Skeletal muscle cell (primary cell): ENCODE data around the gene AK8.

Experiments
- DNase-seq: peaks from one replicate; pipeline ENCODE4 v3.0.0-alpha.2; 2010; ENCODE audit warnings: low read depth
- H3K4me3 ChIP-seq: 2 replicates; pipeline ENCODE4 v1.5.1; 2011; ENCODE audit warnings: low read depth, mild to moderate bottlenecking, control low read depth, low read length, moderate library complexity

AK8 gene

GRCh38 chr9:132864277-132864676 is 13.8 kb downstream of the AK8 start:
- no peak overlapping the region for H3K4me3 ChIP-seq

GRCh38 chr9:132863096-132863495 is 15.0 kb downstream of the AK8 start:
- H3K4me3 ChIP-seq: no peak overlapping the region
- DNase-seq: no peak

More at GRCh38 chr9:132864277-132864676, 13.8 kb downstream of the AK8 start:
- DNase-seq: no peak

- no peak for DNase-seq
- H3K4me3 ChIP-seq: no peak overlapping the region
Measured at GRCh38 chr9:132862533-132862932, 15.6 kb downstream of the AK8 start.

DNA sequence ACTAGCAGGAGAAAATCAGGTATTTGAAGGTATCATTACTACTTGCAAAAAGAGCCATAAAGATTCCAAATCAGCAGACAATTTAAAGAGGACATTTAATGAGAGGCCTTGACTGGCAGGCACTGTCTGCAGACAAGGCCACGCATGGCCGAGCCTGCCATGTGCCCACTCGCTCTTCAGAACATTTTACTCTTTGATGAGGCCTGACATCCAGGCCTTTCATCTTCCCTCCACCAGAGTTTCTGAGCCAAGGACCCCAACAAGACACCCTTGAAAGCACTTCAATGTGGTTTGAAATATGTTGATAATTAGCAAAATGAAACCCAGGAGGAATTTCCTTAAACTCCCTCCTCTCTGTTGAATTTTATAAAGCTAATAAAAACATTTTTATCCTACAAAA is 16.4 kb downstream of the AK8 start:
- no peak overlapping the region for H3K4me3 ChIP-seq

DNA sequence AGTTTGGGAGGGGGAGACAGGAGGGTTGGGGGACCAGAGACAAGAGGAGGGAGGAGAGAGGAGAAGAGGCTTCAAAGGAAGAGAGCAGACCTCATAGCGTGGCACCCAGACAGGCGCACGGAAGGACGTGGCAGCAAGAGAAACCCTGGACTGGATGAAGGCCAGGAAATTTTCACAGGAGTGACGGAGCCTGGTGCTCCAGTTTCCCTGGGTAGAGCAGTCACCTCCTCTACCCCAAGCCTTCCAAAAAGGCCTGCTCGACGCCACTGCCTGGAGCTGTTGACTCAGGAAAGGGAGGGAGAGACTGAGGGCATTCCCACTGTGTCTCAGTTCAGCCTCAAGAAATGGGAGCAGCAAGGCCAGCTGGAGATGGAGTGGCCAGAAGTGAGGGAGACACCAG is 19.3 kb downstream of the AK8 start:
- DNase-seq: no peak

More for the DNA sequence above, 16.4 kb downstream of the AK8 start:
- no peak for DNase-seq

DNA sequence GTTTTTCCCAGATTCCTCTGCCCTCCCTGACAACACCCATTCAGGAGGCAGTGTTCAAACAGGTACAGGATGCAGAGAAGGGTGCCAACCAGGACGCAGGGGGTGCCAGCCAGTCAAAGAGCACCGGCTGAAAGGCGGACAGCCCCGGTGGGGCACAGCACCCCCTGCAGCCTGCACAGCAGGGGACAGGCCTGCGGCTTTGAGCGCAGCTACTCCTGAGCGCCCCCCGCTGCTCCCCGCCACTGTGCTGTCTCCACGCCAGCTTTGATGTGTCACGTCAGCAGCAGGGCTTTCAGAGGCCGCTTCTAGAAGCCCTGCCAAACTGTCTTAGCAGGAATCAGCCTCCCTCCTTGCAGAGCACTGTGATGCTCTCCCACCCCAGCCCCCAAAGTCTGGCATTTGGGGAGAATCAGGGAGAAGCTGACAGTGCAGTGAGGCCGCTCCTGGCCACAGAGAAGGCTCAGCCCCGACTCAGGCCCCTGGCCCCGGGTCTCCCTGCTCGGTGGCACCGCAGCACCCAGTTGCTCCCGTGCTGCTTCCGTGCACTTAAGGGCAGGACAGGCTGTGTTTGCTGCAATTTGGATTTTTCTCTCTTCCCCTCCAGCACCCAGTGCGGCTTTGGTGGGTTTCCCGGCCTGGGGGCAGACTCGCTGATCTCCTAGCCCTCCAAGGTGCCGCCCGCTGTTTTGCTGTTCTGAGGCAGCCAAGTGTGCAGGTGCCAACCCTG is 20.3 kb downstream of the AK8 start:
- H3K4me3 ChIP-seq: no peak overlapping the region
- DNase-seq: no peak

More for the DNA sequence above, 19.3 kb downstream of the AK8 start:
- H3K4me3 ChIP-seq: no peak overlapping the region

DNA sequence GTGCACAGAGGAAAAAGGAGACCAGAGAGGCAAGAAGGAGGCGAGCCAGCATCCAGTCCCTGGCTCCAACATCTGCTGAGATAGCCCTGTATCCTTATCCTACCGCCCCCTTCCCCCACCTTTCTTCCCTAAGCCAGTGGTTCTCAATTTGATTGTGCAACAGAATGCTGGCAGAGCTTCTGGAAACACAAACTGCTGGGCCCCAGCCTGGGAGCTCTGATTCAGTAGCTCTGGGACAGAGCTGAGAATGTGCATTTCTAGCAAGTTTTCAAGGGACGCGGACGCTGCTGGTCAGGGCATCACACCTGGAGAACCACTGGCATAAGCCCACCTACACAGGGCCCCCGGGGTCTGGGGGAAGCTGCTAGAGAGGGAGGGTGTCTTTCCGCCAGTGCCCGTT is 21.1 kb downstream of the AK8 start:
- H3K4me3 ChIP-seq: no peak overlapping the region
- peak; percentile 46 for DNase-seq

DNA sequence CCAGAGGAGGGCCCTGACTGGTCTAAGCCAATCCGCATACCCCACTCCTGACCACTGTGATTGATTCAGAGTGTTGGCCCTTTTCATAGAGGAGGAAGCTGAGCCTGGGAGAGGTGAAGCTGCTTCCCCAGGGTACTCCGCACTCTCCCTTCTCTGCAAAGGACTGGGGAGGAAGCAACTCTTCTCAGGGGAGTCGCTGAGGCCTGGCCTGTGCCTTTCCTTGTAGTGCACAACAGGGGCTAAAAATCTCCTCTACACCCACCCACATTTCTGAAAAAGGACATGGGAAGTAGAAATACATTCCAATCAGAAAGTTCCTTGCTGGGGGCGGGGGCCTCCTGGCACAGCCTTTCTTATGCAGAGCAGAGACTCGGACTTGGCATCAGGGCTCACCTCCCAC is 22.2 kb downstream of the AK8 start:
- H3K4me3 ChIP-seq: no peak overlapping the region
- DNase-seq: no peak

DNA sequence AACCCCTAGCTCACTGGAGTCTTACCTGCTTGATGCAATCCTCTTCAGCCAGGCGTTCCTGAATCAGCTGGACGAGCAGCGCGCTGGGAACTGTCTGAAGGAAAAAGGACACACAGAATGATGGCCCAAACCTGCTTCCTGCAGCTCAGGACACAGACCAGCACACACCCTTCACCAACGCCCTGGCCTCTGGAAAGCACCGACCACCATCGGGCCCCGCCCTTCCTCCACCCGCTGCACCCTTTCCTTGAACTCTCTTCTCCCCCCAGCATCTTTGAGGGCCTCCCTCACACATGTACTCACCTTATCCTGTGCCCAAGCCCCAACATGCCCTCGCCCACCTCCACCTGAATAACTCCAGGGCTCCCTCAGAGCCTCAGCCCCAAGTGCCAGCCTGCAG is 23.3 kb downstream of the AK8 start:
- H3K4me3 ChIP-seq: no peak overlapping the region
- DNase-seq: no peak

DNA sequence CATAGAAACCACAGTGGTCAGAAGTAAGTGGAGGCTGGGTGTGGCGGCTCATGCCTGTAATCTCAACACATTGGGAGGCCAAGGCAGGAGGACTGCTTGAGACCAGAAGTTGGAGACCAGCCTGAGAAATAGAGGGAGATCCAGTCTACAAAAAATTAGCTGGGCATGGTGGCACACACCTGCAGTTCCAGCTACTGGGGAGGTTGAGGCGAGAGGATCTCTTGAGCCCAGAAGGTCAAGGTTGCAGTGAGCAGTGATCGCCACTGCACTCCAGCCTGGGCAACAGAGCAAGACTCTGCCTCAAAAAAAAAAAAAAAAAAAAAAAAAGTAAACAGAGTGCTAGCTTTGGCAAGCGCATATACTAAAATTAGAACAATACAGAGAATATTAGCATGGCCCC is 24.6 kb downstream of the AK8 start:
- no peak overlapping the region for H3K4me3 ChIP-seq
- DNase-seq: no peak

DNA sequence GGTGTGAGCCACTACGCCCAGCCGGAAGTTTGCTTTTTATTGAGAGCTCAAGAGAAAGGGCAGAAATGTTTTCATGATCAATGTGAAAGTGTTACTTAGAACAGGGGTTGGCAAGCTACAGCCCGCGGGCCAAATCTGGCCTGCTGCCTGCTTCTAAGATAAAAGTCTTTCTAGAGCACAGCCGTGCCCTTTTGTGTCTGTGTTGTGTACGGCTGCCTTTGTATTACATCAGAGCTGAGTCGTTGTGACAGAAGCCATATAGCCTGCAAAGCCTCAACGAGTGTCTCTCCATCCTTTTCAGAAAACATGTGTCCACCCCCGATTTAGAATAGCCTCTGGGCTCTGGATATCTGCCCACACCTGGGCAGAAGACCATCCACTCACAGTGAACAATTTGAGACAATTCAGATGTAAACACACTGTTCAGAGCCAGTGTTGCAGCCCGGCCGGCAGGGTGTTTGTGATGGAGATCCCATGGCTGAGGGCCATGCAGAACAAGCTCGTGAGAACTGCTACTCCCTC is 28.8 kb downstream of the AK8 start:
- H3K4me3 ChIP-seq: no peak overlapping the region

GRCh38 chr9:132846918-132847515 is 31.1 kb downstream of the AK8 start:
- DNase-seq: no peak
- H3K4me3 ChIP-seq: no peak overlapping the region

More for the DNA sequence above, 28.8 kb downstream of the AK8 start:
- no peak for DNase-seq

GRCh38 chr9:132846109-132846917 is 31.8 kb downstream of the AK8 start:
- DNase-seq: no peak
- H3K4me3 ChIP-seq: no peak overlapping the region

- H3K4me3 ChIP-seq: no peak overlapping the region
- DNase-seq: no peak
Measured at GRCh38 chr9:132842124-132843044, 35.7 kb downstream of the AK8 start.

DNA sequence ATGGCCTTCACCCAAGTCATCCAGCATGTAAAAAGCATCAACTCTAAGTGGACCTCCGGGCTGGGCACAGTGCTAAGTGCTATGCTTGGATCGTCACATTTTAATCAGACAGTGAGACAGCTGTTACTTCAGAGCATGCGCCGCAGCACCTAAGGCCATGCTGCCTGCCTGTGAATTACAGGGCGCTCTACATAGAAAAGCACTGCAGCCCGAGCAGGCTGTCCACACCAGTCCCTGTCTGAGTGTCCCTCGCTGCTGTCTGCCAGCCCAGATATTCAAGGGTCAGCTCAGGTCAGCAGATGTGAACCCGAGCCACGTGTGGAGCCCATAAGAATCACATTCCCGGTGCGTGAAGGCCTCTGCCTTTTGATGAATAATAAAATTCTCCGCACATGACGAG is 37.1 kb downstream of the AK8 start:
- DNase-seq: no peak
- no peak overlapping the region for H3K4me3 ChIP-seq

DNA sequence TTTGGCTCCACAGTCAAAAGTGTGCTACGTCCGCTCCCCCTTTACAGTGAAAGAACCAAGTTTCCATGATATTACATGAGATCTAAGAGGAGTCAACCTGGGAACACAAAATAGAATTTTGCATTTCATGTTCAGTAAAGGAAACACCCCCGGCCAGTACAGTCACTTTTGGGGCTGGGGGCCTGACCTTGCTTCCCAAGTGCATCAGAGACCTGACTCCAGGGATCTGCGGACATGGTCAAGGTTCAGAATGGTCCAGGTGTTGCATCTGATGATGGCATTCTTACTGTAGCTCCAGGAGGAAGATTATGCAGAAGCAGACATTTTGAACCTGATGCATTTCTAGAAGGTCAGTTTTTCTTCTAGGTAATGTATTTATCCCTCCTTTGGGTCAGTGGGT is 39.8 kb downstream of the AK8 start:
- no peak overlapping the region for H3K4me3 ChIP-seq
- no peak for DNase-seq

DNA sequence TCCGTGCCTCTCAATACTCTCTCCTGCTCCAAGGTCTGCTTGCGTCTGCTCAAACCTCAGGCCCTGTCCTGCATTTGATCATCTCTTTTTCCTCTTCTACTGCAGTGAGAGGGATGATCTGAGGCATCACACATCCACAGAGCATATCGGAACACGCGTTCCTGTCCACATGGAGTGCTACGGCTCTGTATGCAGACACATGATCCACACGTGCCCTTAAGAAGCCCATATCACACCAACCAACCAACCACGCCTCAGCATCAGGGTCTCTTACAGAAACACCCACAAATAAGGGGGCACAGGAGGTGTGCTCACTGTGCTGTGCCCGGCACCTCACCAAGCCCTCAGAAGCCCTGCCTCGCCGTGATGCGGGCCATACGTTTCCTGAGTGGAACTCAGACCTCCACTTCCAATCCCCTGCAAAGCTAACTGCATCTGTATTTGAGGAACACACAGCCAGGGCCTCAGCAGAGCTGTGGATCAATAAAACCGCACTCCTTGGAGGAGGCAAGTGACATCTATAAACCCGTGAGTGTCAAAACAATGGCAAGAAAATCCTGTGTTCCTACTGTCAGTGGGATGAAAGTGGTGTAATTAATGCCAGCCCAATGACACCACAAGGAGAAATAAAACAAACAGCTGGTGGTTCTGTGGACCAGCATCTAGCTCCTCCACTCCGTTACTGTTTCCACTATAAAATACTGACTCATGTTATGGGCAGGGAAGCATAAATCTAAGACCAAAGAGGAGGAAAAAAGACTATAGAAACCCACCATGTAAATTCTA is 40.4 kb downstream of the AK8 start:
- H3K4me3 ChIP-seq: no peak overlapping the region
- no peak for DNase-seq

GRCh38 chr9:132834343-132834742 is 43.7 kb downstream of the AK8 start:
- no peak overlapping the region for H3K4me3 ChIP-seq
- DNase-seq: no peak
